ENCODE measurements around the gene TBATA.

Gene TBATA

GRCh38 chr10:70737250-70737649 lies 47.9 kb downstream of the TBATA start:
- Histone ChIP-seq H3K4me3 (ENCODE audit: low read depth, low read length, poor library complexity, severe bottlenecking) (no peak overlapping the region), H3K9ac (ENCODE audit: low read length) (no peak overlapping the region), H3K36me3 (ENCODE audit: insufficient read depth, low read length) (no peaks in the 10 kb centered on the region), H4K20me1 (ENCODE audit: insufficient read depth, low read length) (no peaks in the 10 kb centered on the region), H3K9me3 (ENCODE audit: low read length) (no peaks in the 10 kb centered on the region), H3K27ac (ENCODE audit: low read depth, low read length, poor library complexity, severe bottlenecking) (no peak overlapping the region), H3K4me2 (ENCODE audit: low read length) (no peak overlapping the region), H3K9me2 (ENCODE audit: low read depth, low read length) (no peaks in the 10 kb centered on the region), H3K4me1 (ENCODE audit: insufficient read depth, low read length, severe bottlenecking) (no peaks in the 10 kb centered on the region), H3K79me2 (ENCODE audit: insufficient read depth, low read length) (no peaks in the 10 kb centered on the region), H3F3A (ENCODE audit: insufficient read depth, low read length) (no peaks in the 10 kb centered on the region), H2AFZ (ENCODE audit: low read length) (no peak overlapping the region), H3K27me3 (ENCODE audit: insufficient read depth, low read length) (no peaks in the 10 kb centered on the region; the same call in 1 of the 2 replicates)
- no peak for TF ChIP-seq EZH2 (IDR thresholded peaks at IDR 0.05; ENCODE audit: borderline replicate concordance, low read length)
- no peak for TF ChIP-seq CTCF (IDR thresholded peaks at IDR 0.05; ENCODE audit: low read length)

- no peak for TF ChIP-seq EZH2 (IDR thresholded peaks at IDR 0.05; ENCODE audit: borderline replicate concordance, low read length)
- TF ChIP-seq CTCF (IDR thresholded peaks at IDR 0.05; ENCODE audit: low read length), result no peak
- Histone ChIP-seq H3K36me3 (ENCODE audit: insufficient read depth, low read length) (no peaks in the 10 kb centered on the region), H3K9me3 (ENCODE audit: low read length) (no peaks in the 10 kb centered on the region), H2AFZ (ENCODE audit: low read length) (no peak overlapping the region), H3K9ac (ENCODE audit: low read length) (no peak overlapping the region), H3K4me1 (ENCODE audit: insufficient read depth, low read length, severe bottlenecking) (no peaks in the 10 kb centered on the region), H3F3A (ENCODE audit: insufficient read depth, low read length) (no peaks in the 10 kb centered on the region), H4K20me1 (ENCODE audit: insufficient read depth, low read length) (no peaks in the 10 kb centered on the region), H3K27ac (ENCODE audit: low read depth, low read length, poor library complexity, severe bottlenecking) (no peak overlapping the region), H3K4me3 (ENCODE audit: low read depth, low read length, poor library complexity, severe bottlenecking) (no peak overlapping the region), H3K27me3 (ENCODE audit: insufficient read depth, low read length) (no peaks in the 10 kb centered on the region; the same call in 1 of the 2 replicates), H3K9me2 (ENCODE audit: low read depth, low read length) (no peaks in the 10 kb centered on the region), H3K79me2 (ENCODE audit: insufficient read depth, low read length) (no peaks in the 10 kb centered on the region), H3K4me2 (ENCODE audit: low read length) (no peak overlapping the region)
These were observed 48.7 kb downstream of the TBATA start for GRCh38 chr10:70736525-70736924.

GRCh38 chr10:70735161-70735560 lies 50.0 kb downstream of the TBATA start:
- Histone ChIP-seq H3F3A (ENCODE audit: insufficient read depth, low read length) (no peaks in the 10 kb centered on the region), H4K20me1 (ENCODE audit: insufficient read depth, low read length) (no peaks in the 10 kb centered on the region)

More at GRCh38 chr10:70735161-70735560, 50.0 kb downstream of the TBATA start:
- Histone ChIP-seq H3K4me2 (ENCODE audit: low read length) (no peak overlapping the region), H3K9me2 (ENCODE audit: low read depth, low read length) (no peaks in the 10 kb centered on the region), H3K27ac (ENCODE audit: low read depth, low read length, poor library complexity, severe bottlenecking) (no peak overlapping the region), H2AFZ (ENCODE audit: low read length) (no peak overlapping the region), H3K36me3 (ENCODE audit: insufficient read depth, low read length) (no peaks in the 10 kb centered on the region), H3K4me3 (ENCODE audit: low read depth, low read length, poor library complexity, severe bottlenecking) (no peak overlapping the region), H3K4me1 (ENCODE audit: insufficient read depth, low read length, severe bottlenecking) (no peaks in the 10 kb centered on the region), H3K79me2 (ENCODE audit: insufficient read depth, low read length) (no peaks in the 10 kb centered on the region), H3K9me3 (ENCODE audit: low read length) (no peaks in the 10 kb centered on the region), H3K9ac (ENCODE audit: low read length) (no peak overlapping the region), H3K27me3 (ENCODE audit: insufficient read depth, low read length) (no peaks in the 10 kb centered on the region; the same call in 1 of the 2 replicates)
- TF ChIP-seq CTCF (IDR thresholded peaks at IDR 0.05; ENCODE audit: low read length) (no peak), EZH2 (IDR thresholded peaks at IDR 0.05; ENCODE audit: borderline replicate concordance, low read length) (no peak)

All from OCI-LY1 (cell line).